Stomach (tissue), 9 donors: ENCODE data around the gene RAB4B. TPM values are rescaled to one million over a fixed set of nuclear protein-coding genes. Genes with fewer than 3 reads are reported as not detected.

Source experiments
- DNase-seq, 2 donors: peaks; one replicate each; pipeline versions ENCODE4 v3.0.0 to v3.0.0-alpha.2; 2013 to 2019
- H3K27ac ChIP-seq, 5 donors: fragments of 200-600 bp in 4 of 5; sonication (generic) in 4 of 5; one replicate each; pipeline ENCODE4 v1.5.1; 2013 to 2019; ENCODE audit warnings: mild to moderate bottlenecking in 1 of 5, moderate library complexity in 1 of 5
- H3K27me3 ChIP-seq, 3 donors: fragments of 200-600 bp; sonication (generic); one replicate each; pipeline ENCODE4 v1.5.1; 2017 to 2019; ENCODE audit warnings: mixed run types in 1 of 3
- H3K36me3 ChIP-seq, 4 donors: fragments of 200-600 bp; sonication (generic); 1 replicate in 3 of 4; 2 replicates in 1 of 4; pipeline ENCODE4 v1.5.1; 2016 to 2019
- H3K4me1 ChIP-seq, 4 donors: fragments of 200-600 bp; sonication (generic); one replicate each; pipeline ENCODE4 v1.5.1; 2016 to 2019
- H3K4me3 ChIP-seq, 4 donors: fragments of 200-600 bp; sonication (generic) in 3 of 4; one replicate each; pipeline ENCODE4 v1.5.1; 2016 to 2019; ENCODE audit warnings: mild to moderate bottlenecking in 1 of 4
- H3K9me3 ChIP-seq, 4 donors: fragments of 200-600 bp; sonication (generic); one replicate each; pipeline ENCODE4 v1.5.1; 2016 to 2019
- CTCF ChIP-seq, 7 experiments: fragments of 450-650 bp in 4 of 7; fragments of 200-600 bp in 3 of 7; sonication (generic) in 3 of 7; IDR thresholded peaks; one replicate each; pipeline ENCODE4 v1.5.1; 2016 to 2019; ENCODE audit warnings: antibody characterized with exemption in 7 of 7, control low read depth in 2 of 7, mild to moderate bottlenecking in 1 of 7
- EP300 ChIP-seq: sonication (generic); formaldehyde crosslinking; IDR thresholded peaks from one replicate; pipeline ENCODE4 v1.6.1; 2017; ENCODE audit warnings: antibody characterized with exemption
- POLR2A ChIP-seq, 4 donors: fragments of 450-650 bp; IDR thresholded peaks; one replicate each; pipeline ENCODE4 v1.6.1; 2016; ENCODE audit warnings: antibody characterized with exemption in 4 of 4, control low read depth in 2 of 4, mild to moderate bottlenecking in 1 of 4, moderate library complexity in 1 of 4
- POLR2AphosphoS5 ChIP-seq, 3 donors: sonication (generic); formaldehyde crosslinking; IDR thresholded peaks; one replicate each; pipeline ENCODE4 v1.6.1; 2016; ENCODE audit warnings: antibody characterized with exemption in 3 of 3
- WGBS, 5 donors: extraction: QIAGEN DNeasy Blood & Tissue Kit in 3 of 5; methylation state at CpG; one replicate each; pipeline versions ENCODE4 v1.1.5 to v1.1.7; 2013 to 2018; 5-methylcytosine and 5-hydroxymethylcytosine counted together
- intact Hi-C: fragments of 100-400 bp; cut with DNase I; formaldehyde crosslinking; loops from one replicate; pipeline ENCODE4 v1.15.1; 2023; ENCODE audit warnings: low total_unique reads
- polyA plus RNA-seq, 3 donors: library from polyadenylated mRNA; stranded (reverse); fragments of 200-250 nt; gene quantifications; one replicate each; pipeline ENCODE4 v1.2.3, GENCODE V29; 2013
- total RNA-seq, 5 donors: library from RNA; depleted of rRNA; stranded (reverse); fragments of >200 nt; gene quantifications; one replicate each; pipeline versions ENCODE4 v1.1.0 to v1.2.3, GENCODE V29; 2014 to 2016
- donor health status: healthy with polysubstance abuse.
- donor health status: Bipolar disorder and iron deficiency.
- donor health status: healthy.

The RAB4B gene
- total and polyA plus RNA-seq, 8 donors: 10.3 to 53.7 (median 39.2) TPM; not detected in 1

- Histone ChIP-seq H3K9me3 (no peaks in the 10 kb centered on the region), H3K4me1 (peaks cover 46 to 52% (median 49%) of the 10 kb centered on the region in 4 donors), H3K27ac (peak within 1 kb of the TSS; percentile 95 to 99 (median 97)), H3K36me3 (peaks cover 11 to 26% (median 15%) of the 10 kb centered on the region in 4 donors), H3K4me3 (peak within 1 kb of the TSS; percentile 86 to 98 (median 92)), H3K27me3 (no peaks in the 10 kb centered on the region)
- WGBS, 5 donors: 0 to 1% (median 0%) methylated on average over 31 to 105 of the region's 110 CpGs
- intact Hi-C loops: no loop called here
- peak in 1 of 2 donors; percentile 100 for DNase-seq
- TF ChIP-seq CTCF (IDR thresholded peaks at IDR 0.05) (no peak), POLR2AphosphoS5 (IDR thresholded peaks at IDR 0.05) (peak; percentile 73 to 93 (median 80)), EP300 (no peak)
Observed at GRCh38 chr19:40798683-40799557, 20.9 kb downstream of the RAB4B start, which contains the start of gene EGLN2. Gene EGLN2, plus strand, starts transcription at chr19:40799191. Its CDS starts 1,382 bp downstream, at chr19:40800573.

- Histone ChIP-seq H3K36me3 (peaks cover 11 to 26% (median 15%) of the 10 kb centered on the region in 4 donors), H3K9me3 (no peaks in the 10 kb centered on the region), H3K4me1 (peaks cover 55 to 60% (median 57%) of the 10 kb centered on the region in 4 donors), H3K27me3 (no peaks in the 10 kb centered on the region), H3K27ac (peak overlapping the region; percentile 95 to 99 (median 97)), H3K4me3 (peak overlapping the region; percentile 86 to 98 (median 92))
- intact Hi-C loops: no loop called here
- TF ChIP-seq CTCF (IDR thresholded peaks at IDR 0.05): no peak
- peak in 1 of 3 donors; percentile 16 for TF ChIP-seq POLR2AphosphoS5 (IDR thresholded peaks at IDR 0.05)
- TF ChIP-seq POLR2A (IDR thresholded peaks at IDR 0.05): no peak
- DNase-seq: peak; percentile 42 to 79
- WGBS, 5 donors: 1 to 4% (median 2%) methylated on average over 33 to 40 of the region's 40 CpGs
Observed at GRCh38 chr19:40799558-40800338, 21.7 kb downstream of the RAB4B start.

- Histone ChIP-seq H3K4me3 (peak overlapping the region; percentile 86 to 98 (median 92)), H3K27ac (peak overlapping the region; percentile 95 to 99 (median 97)), H3K27me3 (no peaks in the 10 kb centered on the region), H3K9me3 (no peaks in the 10 kb centered on the region), H3K4me1 (peaks cover 62 to 68% (median 64%) of the 10 kb centered on the region in 4 donors), H3K36me3 (peaks cover 11 to 27% (median 17%) of the 10 kb centered on the region in 4 donors)
- 43 to 64% (median 55%) methylated on average over 14 to 27 of the region's 27 CpGs for WGBS, 5 donors
- no peak for TF ChIP-seq POLR2AphosphoS5 (IDR thresholded peaks at IDR 0.05)
- TF ChIP-seq POLR2A (IDR thresholded peaks at IDR 0.05): no peak
- no peak for TF ChIP-seq EP300
- TF ChIP-seq CTCF (IDR thresholded peaks at IDR 0.05): no peak
- peak in 1 of 2 donors; percentile 20 for DNase-seq
- intact Hi-C loops: no loop called here
Observed at GRCh38 chr19:40800339-40800996, 22.4 kb downstream of the RAB4B start.
